Prostate gland (tissue), 1 donor: ENCODE results near the gene TH.
"Not testable (repeated sequence)": the region's sequence is repeated elsewhere in the genome, so short reads cannot be mapped to it uniquely, and the experiment has no call there.

ENCODE experiments used
- POLR2A ChIP-seq: fragments of 450-650 bp; IDR thresholded peaks from one replicate; pipeline ENCODE4 v1.6.1; 2016; ENCODE audit warnings: antibody characterized with exemption, mild to moderate bottlenecking
- POLR2AphosphoS5 ChIP-seq: sonication (generic); formaldehyde crosslinking; IDR thresholded peaks from one replicate; pipeline ENCODE4 v1.6.1; 2017; ENCODE audit warnings: antibody characterized with exemption

DNA sequence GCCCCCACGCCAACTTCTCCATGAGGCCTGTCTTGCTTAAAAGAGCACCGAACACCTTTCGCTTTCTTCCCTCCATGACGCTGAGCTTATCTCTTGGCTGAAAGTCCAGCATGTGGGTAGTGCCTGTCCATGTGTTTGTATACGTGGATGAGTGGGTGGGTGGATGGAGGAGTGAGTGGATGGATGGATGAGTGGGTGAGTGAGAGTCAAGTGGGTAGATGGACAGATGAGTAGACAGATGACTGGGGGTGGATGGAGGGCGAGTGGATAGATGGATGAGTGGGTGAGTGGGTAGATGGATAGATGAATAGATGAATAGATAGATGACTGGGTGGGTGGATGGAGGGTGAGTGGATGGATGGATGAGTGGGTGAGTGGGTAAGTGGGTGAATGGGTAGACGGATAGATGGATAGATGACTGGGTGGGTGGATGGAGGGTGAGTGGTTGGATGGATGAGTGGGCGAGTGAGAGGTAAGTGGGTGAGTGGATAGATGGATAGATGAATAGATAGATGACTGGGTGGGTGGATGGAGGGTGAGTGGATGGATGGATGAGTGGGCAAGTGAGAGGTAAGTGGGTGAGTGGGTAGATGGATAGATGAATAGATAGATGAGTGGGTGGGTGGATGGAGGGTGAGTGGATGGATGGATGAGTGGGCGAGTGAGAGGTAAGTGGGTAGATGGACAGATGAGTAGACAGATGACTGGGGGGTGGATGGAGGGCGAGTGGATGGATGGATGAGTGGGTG lies 46.7 kb downstream of the TH start:
- TF ChIP-seq POLR2A, POLR2AphosphoS5: not testable (repeated sequence)
